ENCODE measurements around the gene RGS4. TPM values are rescaled to one million over a fixed set of nuclear protein-coding genes. Genes with fewer than 3 reads are reported as not detected.

The RGS4 gene
- polyA plus RNA-seq, 4 donors, result 1.1 to 2.7 (median 1.7) TPM; not detected in 1

GRCh38 chr1:163046071-163046470, 23.1 kb upstream of the RGS4 start:
- H3K4me1 ChIP-seq (ENCODE audit: control insufficient read depth in 3 of 3, insufficient read depth in 2 of 3, low read depth in 1 of 3, low read length in 2 of 3), result no peaks in the 10 kb centered on the region
- H3K27me3 ChIP-seq (ENCODE audit: control insufficient read depth in 3 of 3, insufficient read depth in 3 of 3, low read length in 3 of 3), result peaks cover 0 to 2% (median 0%) of the 10 kb centered on the region in 3 donors
- no peak overlapping the region for H3K4me3 ChIP-seq (ENCODE audit: low read depth in 1 of 3, low read length in 3 of 3)
- 14 to 35% (median 27%) methylated on average over 1 of the region's 1 CpG for WGBS, 3 donors
- DNase-seq (no peak), FAIRE-seq (no peak)
- H3K36me3 ChIP-seq (ENCODE audit: control insufficient read depth in 3 of 3, insufficient read depth in 2 of 3, low read depth in 1 of 3, low read length in 3 of 3), result no peaks in the 10 kb centered on the region
- H3K27ac ChIP-seq (ENCODE audit: low read depth in 1 of 3, low read length in 2 of 3), result no peak overlapping the region
- H3K9me3 ChIP-seq (ENCODE audit: control insufficient read depth in 2 of 2, insufficient read depth in 1 of 2, low read depth in 1 of 2, low read length in 1 of 2), result no peaks in the 10 kb centered on the region

GRCh38 chr1:163047951-163048659, 21.1 kb upstream of the RGS4 start:
- no peaks in the 10 kb centered on the region for H3K9me3 ChIP-seq (ENCODE audit: control insufficient read depth in 2 of 2, insufficient read depth in 1 of 2, low read depth in 1 of 2, low read length in 1 of 2)
- H3K27ac ChIP-seq (ENCODE audit: low read depth in 1 of 3, low read length in 2 of 3), result no peak overlapping the region
- WGBS, 3 donors, result 92 to 94% (median 92%) methylated on average over 6 of the region's 6 CpGs
- no peak for FAIRE-seq
- H3K4me3 ChIP-seq (ENCODE audit: low read depth in 1 of 3, low read length in 3 of 3), result no peak overlapping the region
- H3K4me1 ChIP-seq (ENCODE audit: control insufficient read depth in 3 of 3, insufficient read depth in 2 of 3, low read depth in 1 of 3, low read length in 2 of 3), result no peaks in the 10 kb centered on the region
- H3K27me3 ChIP-seq (ENCODE audit: control insufficient read depth in 3 of 3, insufficient read depth in 3 of 3, low read length in 3 of 3), result peaks cover 0 to 2% (median 0%) of the 10 kb centered on the region in 3 donors
- no peaks in the 10 kb centered on the region for H3K36me3 ChIP-seq (ENCODE audit: control insufficient read depth in 3 of 3, insufficient read depth in 2 of 3, low read depth in 1 of 3, low read length in 3 of 3)
- DNase-seq, result no peak

- no peak overlapping the region for H3K4me3 ChIP-seq (ENCODE audit: low read depth in 1 of 3, low read length in 3 of 3)
- H3K9me3 ChIP-seq (ENCODE audit: control insufficient read depth in 2 of 2, insufficient read depth in 1 of 2, low read depth in 1 of 2, low read length in 1 of 2), result no peaks in the 10 kb centered on the region
- 52 to 74% (median 65%) methylated on average over 5 of the region's 5 CpGs for WGBS, 3 donors
- peaks cover 0 to 2% (median 0%) of the 10 kb centered on the region in 3 donors for H3K27me3 ChIP-seq (ENCODE audit: control insufficient read depth in 3 of 3, insufficient read depth in 3 of 3, low read length in 3 of 3)
- H3K4me1 ChIP-seq (ENCODE audit: control insufficient read depth in 3 of 3, insufficient read depth in 2 of 3, low read depth in 1 of 3, low read length in 2 of 3), result no peaks in the 10 kb centered on the region
- H3K27ac ChIP-seq (ENCODE audit: low read depth in 1 of 3, low read length in 2 of 3), result no peak overlapping the region
- no peaks in the 10 kb centered on the region for H3K36me3 ChIP-seq (ENCODE audit: control insufficient read depth in 3 of 3, insufficient read depth in 2 of 3, low read depth in 1 of 3, low read length in 3 of 3)
- DNase-seq (no peak), FAIRE-seq (no peak)
Measured at GRCh38 chr1:163048869-163049268, 20.3 kb upstream of the RGS4 start.

DNA sequence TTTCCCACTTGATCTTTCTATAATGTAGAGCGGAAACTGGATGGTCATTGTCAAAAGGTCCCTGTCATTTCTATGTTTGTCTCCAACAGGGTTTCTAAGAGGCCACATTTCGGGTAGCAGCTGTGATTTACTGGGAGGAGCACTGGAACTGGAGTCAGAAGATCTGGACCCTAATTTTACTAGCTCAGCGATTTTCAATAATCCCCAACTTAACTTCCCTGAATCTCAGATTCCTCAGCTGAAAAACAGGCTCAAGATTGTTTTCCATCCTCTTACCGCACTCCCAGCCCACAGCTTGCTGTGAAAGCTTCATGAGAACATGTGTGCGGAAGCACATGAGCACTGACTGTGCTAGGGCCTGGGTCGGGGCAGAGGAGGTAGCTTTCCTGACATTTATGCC, 19.9 kb upstream of the RGS4 start:
- 86 to 90% (median 90%) methylated on average over 6 of the region's 6 CpGs for WGBS, 3 donors
- Histone ChIP-seq H3K36me3 (ENCODE audit: control insufficient read depth in 3 of 3, insufficient read depth in 2 of 3, low read depth in 1 of 3, low read length in 3 of 3) (no peaks in the 10 kb centered on the region), H3K27ac (ENCODE audit: low read depth in 1 of 3, low read length in 2 of 3) (no peak overlapping the region), H3K27me3 (ENCODE audit: control insufficient read depth in 3 of 3, insufficient read depth in 3 of 3, low read length in 3 of 3) (peaks cover 0 to 2% (median 0%) of the 10 kb centered on the region in 3 donors), H3K4me3 (ENCODE audit: low read depth in 1 of 3, low read length in 3 of 3) (no peak overlapping the region), H3K4me1 (ENCODE audit: control insufficient read depth in 3 of 3, insufficient read depth in 2 of 3, low read depth in 1 of 3, low read length in 2 of 3) (no peaks in the 10 kb centered on the region), H3K9me3 (ENCODE audit: control insufficient read depth in 2 of 2, insufficient read depth in 1 of 2, low read depth in 1 of 2, low read length in 1 of 2) (no peaks in the 10 kb centered on the region)
- DNase-seq (no peak), FAIRE-seq (no peak)

GRCh38 chr1:163050496-163050895, 18.7 kb upstream of the RGS4 start:
- no peak overlapping the region for H3K27ac ChIP-seq (ENCODE audit: low read depth in 1 of 3, low read length in 2 of 3)
- no peak for DNase-seq
- FAIRE-seq, result no peak
- no peaks in the 10 kb centered on the region for H3K36me3 ChIP-seq (ENCODE audit: control insufficient read depth in 3 of 3, insufficient read depth in 2 of 3, low read depth in 1 of 3, low read length in 3 of 3)
- H3K4me3 ChIP-seq (ENCODE audit: low read depth in 1 of 3, low read length in 3 of 3), result no peak overlapping the region
- H3K4me1 ChIP-seq (ENCODE audit: control insufficient read depth in 3 of 3, insufficient read depth in 2 of 3, low read depth in 1 of 3, low read length in 2 of 3), result no peaks in the 10 kb centered on the region
- H3K9me3 ChIP-seq (ENCODE audit: control insufficient read depth in 2 of 2, insufficient read depth in 1 of 2, low read depth in 1 of 2, low read length in 1 of 2), result peaks cover 0 to under 1% of the 10 kb centered on the region in 2 donors
- H3K27me3 ChIP-seq (ENCODE audit: control insufficient read depth in 3 of 3, insufficient read depth in 3 of 3, low read length in 3 of 3), result peaks cover 0 to 4% (median 0%) of the 10 kb centered on the region in 3 donors

GRCh38 chr1:163054181-163054591, 15.0 kb upstream of the RGS4 start:
- Histone ChIP-seq H3K4me3 (ENCODE audit: low read depth in 1 of 3, low read length in 3 of 3) (no peak overlapping the region), H3K4me1 (ENCODE audit: control insufficient read depth in 3 of 3, insufficient read depth in 2 of 3, low read depth in 1 of 3, low read length in 2 of 3) (no peaks in the 10 kb centered on the region), H3K36me3 (ENCODE audit: control insufficient read depth in 3 of 3, insufficient read depth in 2 of 3, low read depth in 1 of 3, low read length in 3 of 3) (no peaks in the 10 kb centered on the region), H3K9me3 (ENCODE audit: control insufficient read depth in 2 of 2, insufficient read depth in 1 of 2, low read depth in 1 of 2, low read length in 1 of 2) (peaks cover 0 to 2% of the 10 kb centered on the region in 2 donors), H3K27me3 (ENCODE audit: control insufficient read depth in 3 of 3, insufficient read depth in 3 of 3, low read length in 3 of 3) (peaks cover 0 to 4% (median 0%) of the 10 kb centered on the region in 3 donors), H3K27ac (ENCODE audit: low read depth in 1 of 3, low read length in 2 of 3) (no peak overlapping the region)
- FAIRE-seq (no peak), DNase-seq (no peak)
- 42 to 49% (median 48%) methylated on average over 2 of the region's 2 CpGs for WGBS, 3 donors

GRCh38 chr1:163055005-163055404, 14.2 kb upstream of the RGS4 start:
- H3K36me3 ChIP-seq (ENCODE audit: control insufficient read depth in 3 of 3, insufficient read depth in 2 of 3, low read depth in 1 of 3, low read length in 3 of 3), result no peaks in the 10 kb centered on the region
- no peak overlapping the region for H3K4me3 ChIP-seq (ENCODE audit: low read depth in 1 of 3, low read length in 3 of 3)
- peak in 1 of 2 donors; percentile 7 for DNase-seq
- peaks cover 0 to 2% (median 0%) of the 10 kb centered on the region in 3 donors for H3K27me3 ChIP-seq (ENCODE audit: control insufficient read depth in 3 of 3, insufficient read depth in 3 of 3, low read length in 3 of 3)
- H3K9me3 ChIP-seq (ENCODE audit: control insufficient read depth in 2 of 2, insufficient read depth in 1 of 2, low read depth in 1 of 2, low read length in 1 of 2), result peaks cover 0 to 2% of the 10 kb centered on the region in 2 donors
- no peaks in the 10 kb centered on the region for H3K4me1 ChIP-seq (ENCODE audit: control insufficient read depth in 3 of 3, insufficient read depth in 2 of 3, low read depth in 1 of 3, low read length in 2 of 3)
- 11 to 30% (median 20%) methylated on average over 2 of the region's 2 CpGs for WGBS, 3 donors
- no peak for FAIRE-seq
- H3K27ac ChIP-seq (ENCODE audit: low read depth in 1 of 3, low read length in 2 of 3), result no peak overlapping the region

- no peak for DNase-seq
- peaks cover 0 to 2% (median 0%) of the 10 kb centered on the region in 3 donors for H3K27me3 ChIP-seq (ENCODE audit: control insufficient read depth in 3 of 3, insufficient read depth in 3 of 3, low read length in 3 of 3)
- H3K9me3 ChIP-seq (ENCODE audit: control insufficient read depth in 2 of 2, insufficient read depth in 1 of 2, low read depth in 1 of 2, low read length in 1 of 2), result peaks cover 0 to 2% of the 10 kb centered on the region in 2 donors
- no peak for FAIRE-seq
- H3K36me3 ChIP-seq (ENCODE audit: control insufficient read depth in 3 of 3, insufficient read depth in 2 of 3, low read depth in 1 of 3, low read length in 3 of 3), result no peaks in the 10 kb centered on the region
- WGBS, 3 donors, result 59 to 65% (median 63%) methylated on average over 4 of the region's 4 CpGs
- H3K4me1 ChIP-seq (ENCODE audit: control insufficient read depth in 3 of 3, insufficient read depth in 2 of 3, low read depth in 1 of 3, low read length in 2 of 3), result no peaks in the 10 kb centered on the region
- H3K27ac ChIP-seq (ENCODE audit: low read depth in 1 of 3, low read length in 2 of 3), result no peak overlapping the region
- no peak overlapping the region for H3K4me3 ChIP-seq (ENCODE audit: low read depth in 1 of 3, low read length in 3 of 3)
Measured at GRCh38 chr1:163055531-163055930, 13.6 kb upstream of the RGS4 start.

DNA sequence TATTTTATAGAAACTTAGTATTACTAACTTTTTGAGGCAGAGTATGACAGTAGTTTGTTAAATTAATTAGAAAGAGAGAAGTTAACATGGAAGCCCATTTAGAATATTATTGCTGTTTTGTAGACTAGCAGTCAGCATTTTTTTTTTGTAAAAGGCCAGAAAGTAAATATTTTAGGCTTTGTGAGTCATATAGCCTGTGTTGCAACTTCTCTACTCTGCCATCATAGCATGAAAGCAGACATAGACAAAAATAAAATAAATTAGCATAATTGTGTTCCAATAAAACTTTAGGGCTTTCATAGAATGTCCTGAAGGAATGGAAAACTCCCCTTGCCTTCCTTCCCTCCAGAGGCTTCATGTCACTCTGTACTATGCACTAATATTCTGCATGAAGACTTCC, 12.3 kb upstream of the RGS4 start:
- H3K9me3 ChIP-seq (ENCODE audit: control insufficient read depth in 2 of 2, insufficient read depth in 1 of 2, low read depth in 1 of 2, low read length in 1 of 2), result peaks cover 0 to 2% of the 10 kb centered on the region in 2 donors
- H3K36me3 ChIP-seq (ENCODE audit: control insufficient read depth in 3 of 3, insufficient read depth in 2 of 3, low read depth in 1 of 3, low read length in 3 of 3), result no peaks in the 10 kb centered on the region
- no peak overlapping the region for H3K27ac ChIP-seq (ENCODE audit: low read depth in 1 of 3, low read length in 2 of 3)
- H3K27me3 ChIP-seq (ENCODE audit: control insufficient read depth in 3 of 3, insufficient read depth in 3 of 3, low read length in 3 of 3), result peaks cover 0 to 2% (median 0%) of the 10 kb centered on the region in 3 donors
- no peak overlapping the region for H3K4me3 ChIP-seq (ENCODE audit: low read depth in 1 of 3, low read length in 3 of 3)
- FAIRE-seq (no peak), DNase-seq (no peak)
- H3K4me1 ChIP-seq (ENCODE audit: control insufficient read depth in 3 of 3, insufficient read depth in 2 of 3, low read depth in 1 of 3, low read length in 2 of 3), result no peaks in the 10 kb centered on the region

Measured in small intestine (tissue), 7 donors.